ENCODE measurements around the gene CRKL.

DNA sequence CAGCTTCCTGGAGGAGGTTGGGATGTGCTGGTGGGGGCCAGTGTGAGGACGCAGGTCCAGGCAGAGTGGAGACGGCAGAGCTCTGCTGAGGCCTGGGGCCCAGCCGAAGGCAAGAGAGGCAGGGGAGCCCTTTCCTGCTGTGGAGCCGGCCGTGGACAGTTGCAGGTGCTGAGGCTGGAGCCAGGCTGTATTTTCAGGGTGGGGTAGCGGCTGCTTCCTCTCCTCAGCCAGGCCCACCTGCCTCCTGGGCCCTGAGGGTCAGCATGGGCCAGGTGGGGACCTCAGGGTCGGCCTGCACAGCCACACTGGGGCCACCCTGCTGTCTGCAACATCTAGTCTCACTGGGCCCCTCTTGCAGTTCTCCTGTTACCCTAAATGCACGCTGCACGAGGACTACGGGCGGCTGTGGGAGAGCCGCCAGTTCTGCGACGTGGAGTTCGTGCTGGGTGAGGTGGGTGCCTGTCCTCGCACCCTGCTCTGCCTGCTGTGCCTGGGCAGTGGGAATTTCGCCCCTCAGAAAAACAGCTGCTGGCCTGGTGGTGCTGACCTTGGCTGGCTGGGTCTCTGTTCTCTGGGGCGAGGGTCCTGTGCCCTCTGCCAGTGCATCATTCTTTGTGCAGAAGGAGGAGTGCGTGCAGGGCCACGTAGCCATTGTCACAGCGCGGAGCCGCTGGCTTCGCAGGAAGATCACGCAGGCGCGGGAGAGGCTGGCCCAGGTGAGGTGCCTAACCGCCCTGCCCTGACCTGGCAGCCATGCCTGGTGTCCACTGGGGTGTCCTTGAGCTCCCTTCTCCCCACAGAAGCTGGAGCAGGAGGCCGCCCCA is 76.3 kb downstream of the CRKL start:
- TF ChIP-seq, protein P1, sequence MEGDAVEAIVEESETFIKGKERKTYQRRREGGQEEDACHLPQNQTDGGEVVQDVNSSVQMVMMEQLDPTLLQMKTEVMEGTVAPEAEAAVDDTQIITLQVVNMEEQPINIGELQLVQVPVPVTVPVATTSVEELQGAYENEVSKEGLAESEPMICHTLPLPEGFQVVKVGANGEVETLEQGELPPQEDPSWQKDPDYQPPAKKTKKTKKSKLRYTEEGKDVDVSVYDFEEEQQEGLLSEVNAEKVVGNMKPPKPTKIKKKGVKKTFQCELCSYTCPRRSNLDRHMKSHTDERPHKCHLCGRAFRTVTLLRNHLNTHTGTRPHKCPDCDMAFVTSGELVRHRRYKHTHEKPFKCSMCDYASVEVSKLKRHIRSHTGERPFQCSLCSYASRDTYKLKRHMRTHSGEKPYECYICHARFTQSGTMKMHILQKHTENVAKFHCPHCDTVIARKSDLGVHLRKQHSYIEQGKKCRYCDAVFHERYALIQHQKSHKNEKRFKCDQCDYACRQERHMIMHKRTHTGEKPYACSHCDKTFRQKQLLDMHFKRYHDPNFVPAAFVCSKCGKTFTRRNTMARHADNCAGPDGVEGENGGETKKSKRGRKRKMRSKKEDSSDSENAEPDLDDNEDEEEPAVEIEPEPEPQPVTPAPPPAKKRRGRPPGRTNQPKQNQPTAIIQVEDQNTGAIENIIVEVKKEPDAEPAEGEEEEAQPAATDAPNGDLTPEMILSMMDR (conservative IDR thresholded peaks at IDR 0.05): no peak
- no peak for TF ChIP-seq ZFX (IDR thresholded peaks at IDR 0.05)

Measured in C4-2B (cell line).